Peyer's patch (tissue), 4 donors: ENCODE measurements around the gene MPHOSPH9.

ENCODE experiments used
- POLR2A ChIP-seq, 2 donors: fragments of 450-650 bp; IDR thresholded peaks; one replicate each; pipeline ENCODE4 v1.5.1; 2017; ENCODE audit warnings: antibody characterized with exemption in 2 of 2, mild to moderate bottlenecking in 2 of 2, moderate library complexity in 2 of 2
- TF ChIP-seq, protein P1 (sequence below), 6 experiments: fragments of 450-650 bp in 4 of 6; fragments of 200-600 bp in 2 of 6; sonication (generic) in 1 of 6; IDR thresholded peaks; one replicate each; pipeline ENCODE4 v1.5.1; 2017 to 2019; ENCODE audit warnings: antibody characterized with exemption in 6 of 6, mild to moderate bottlenecking in 3 of 6, moderate library complexity in 1 of 6

DNA sequence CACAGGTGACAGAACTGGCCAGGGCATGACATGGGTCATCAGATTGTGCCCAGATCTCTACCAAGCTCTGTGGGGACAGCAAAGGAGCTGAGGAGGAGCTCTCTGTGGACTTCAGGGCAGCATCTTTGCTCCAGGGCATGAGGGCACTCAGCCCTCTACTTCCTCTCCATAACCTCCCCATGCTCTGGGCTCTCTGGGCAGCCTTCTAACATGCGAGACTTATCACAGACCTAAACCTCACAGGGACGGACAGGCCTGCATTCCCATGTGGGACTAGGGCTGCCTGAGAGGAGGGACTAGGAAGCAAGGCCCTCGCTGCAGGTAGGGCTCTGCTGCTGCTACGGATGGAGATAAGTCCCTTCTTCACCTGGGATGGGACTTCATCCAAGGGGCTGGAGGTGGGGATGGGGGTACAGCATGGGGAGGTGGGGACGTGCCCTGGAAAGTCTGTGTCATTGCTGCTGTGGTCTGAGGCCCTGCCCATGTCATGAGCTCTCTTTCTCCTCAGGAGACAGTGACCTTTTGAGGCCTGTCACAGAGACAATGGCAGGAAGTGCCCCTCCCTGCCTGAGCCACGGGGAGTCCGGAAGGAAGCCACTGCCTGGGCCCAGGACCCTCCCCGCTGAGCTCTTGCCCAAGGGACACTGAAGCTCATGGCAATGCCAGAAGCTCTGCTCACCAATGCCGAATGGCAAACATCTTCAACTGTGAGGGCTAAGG, 126.1 kb downstream of the MPHOSPH9 start:
- TF ChIP-seq, protein P1, sequence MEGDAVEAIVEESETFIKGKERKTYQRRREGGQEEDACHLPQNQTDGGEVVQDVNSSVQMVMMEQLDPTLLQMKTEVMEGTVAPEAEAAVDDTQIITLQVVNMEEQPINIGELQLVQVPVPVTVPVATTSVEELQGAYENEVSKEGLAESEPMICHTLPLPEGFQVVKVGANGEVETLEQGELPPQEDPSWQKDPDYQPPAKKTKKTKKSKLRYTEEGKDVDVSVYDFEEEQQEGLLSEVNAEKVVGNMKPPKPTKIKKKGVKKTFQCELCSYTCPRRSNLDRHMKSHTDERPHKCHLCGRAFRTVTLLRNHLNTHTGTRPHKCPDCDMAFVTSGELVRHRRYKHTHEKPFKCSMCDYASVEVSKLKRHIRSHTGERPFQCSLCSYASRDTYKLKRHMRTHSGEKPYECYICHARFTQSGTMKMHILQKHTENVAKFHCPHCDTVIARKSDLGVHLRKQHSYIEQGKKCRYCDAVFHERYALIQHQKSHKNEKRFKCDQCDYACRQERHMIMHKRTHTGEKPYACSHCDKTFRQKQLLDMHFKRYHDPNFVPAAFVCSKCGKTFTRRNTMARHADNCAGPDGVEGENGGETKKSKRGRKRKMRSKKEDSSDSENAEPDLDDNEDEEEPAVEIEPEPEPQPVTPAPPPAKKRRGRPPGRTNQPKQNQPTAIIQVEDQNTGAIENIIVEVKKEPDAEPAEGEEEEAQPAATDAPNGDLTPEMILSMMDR (IDR thresholded peaks at IDR 0.05), result no peak
- no peak for TF ChIP-seq POLR2A (IDR thresholded peaks at IDR 0.05)
